ENCODE results near the gene SORL1-AS1.

The SORL1-AS1 gene

GRCh38 chr11:121452609-121453150, at the start of gene SORL1-AS1:
Gene SORL1-AS1 (minus strand): TSS chr11:121452967.
- no peaks in the 10 kb centered on the region for H3K27me3 ChIP-seq
- H3K4me1 ChIP-seq = peaks cover 11% of the 10 kb centered on the region
- peak within 1 kb of the TSS; percentile 98 for H3K4me3 ChIP-seq (ENCODE audit: low read depth, low read length)
- DNase-seq = no peak
- TF ChIP-seq, protein P1, sequence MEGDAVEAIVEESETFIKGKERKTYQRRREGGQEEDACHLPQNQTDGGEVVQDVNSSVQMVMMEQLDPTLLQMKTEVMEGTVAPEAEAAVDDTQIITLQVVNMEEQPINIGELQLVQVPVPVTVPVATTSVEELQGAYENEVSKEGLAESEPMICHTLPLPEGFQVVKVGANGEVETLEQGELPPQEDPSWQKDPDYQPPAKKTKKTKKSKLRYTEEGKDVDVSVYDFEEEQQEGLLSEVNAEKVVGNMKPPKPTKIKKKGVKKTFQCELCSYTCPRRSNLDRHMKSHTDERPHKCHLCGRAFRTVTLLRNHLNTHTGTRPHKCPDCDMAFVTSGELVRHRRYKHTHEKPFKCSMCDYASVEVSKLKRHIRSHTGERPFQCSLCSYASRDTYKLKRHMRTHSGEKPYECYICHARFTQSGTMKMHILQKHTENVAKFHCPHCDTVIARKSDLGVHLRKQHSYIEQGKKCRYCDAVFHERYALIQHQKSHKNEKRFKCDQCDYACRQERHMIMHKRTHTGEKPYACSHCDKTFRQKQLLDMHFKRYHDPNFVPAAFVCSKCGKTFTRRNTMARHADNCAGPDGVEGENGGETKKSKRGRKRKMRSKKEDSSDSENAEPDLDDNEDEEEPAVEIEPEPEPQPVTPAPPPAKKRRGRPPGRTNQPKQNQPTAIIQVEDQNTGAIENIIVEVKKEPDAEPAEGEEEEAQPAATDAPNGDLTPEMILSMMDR (IDR thresholded peaks at IDR 0.05; ENCODE audit: low read depth, low read length) = no peak; the same call in 1 of the 2 replicates
- no peaks in the 10 kb centered on the region for H3K9me3 ChIP-seq
- H3K36me3 ChIP-seq = peaks cover 3% of the 10 kb centered on the region; the same call in 1 of the 2 replicates

- Histone ChIP-seq H3K4me1 (no peaks in the 10 kb centered on the region), H3K27me3 (no peaks in the 10 kb centered on the region), H3K36me3 (no peaks in the 10 kb centered on the region), H3K9me3 (no peaks in the 10 kb centered on the region), H3K4me3 (ENCODE audit: low read depth, low read length) (no peak overlapping the region)
- TF ChIP-seq, protein P1 (IDR thresholded peaks at IDR 0.05; ENCODE audit: low read depth, low read length) = no peak
- no peak for DNase-seq
Measured at GRCh38 chr11:121500717-121501116, 48.0 kb upstream of the SORL1-AS1 start.

GRCh38 chr11:121500275-121500674, 47.5 kb upstream of the SORL1-AS1 start:
- Histone ChIP-seq H3K36me3 (no peaks in the 10 kb centered on the region), H3K4me3 (ENCODE audit: low read depth, low read length) (no peak overlapping the region)
- TF ChIP-seq, protein P1 (IDR thresholded peaks at IDR 0.05; ENCODE audit: low read depth, low read length) = no peak

DNA sequence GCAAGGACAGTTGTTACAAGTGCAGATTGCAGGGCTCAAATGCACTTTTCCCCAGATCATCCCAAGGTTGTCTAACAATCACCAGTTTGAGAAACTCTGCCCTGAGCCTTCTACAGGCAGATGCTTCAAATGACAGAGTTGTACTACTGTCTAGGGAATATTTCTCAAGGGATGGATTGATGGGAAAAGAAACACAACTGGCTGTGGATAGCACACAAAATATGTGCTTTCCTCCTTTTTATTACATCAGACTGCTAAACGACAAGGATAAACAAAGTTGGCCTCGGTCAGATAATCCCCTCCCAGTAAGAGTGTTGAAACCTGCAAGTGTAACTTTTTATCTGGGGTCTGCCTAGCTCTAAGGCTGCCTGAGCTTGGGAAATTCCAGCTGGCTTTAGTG, 46.6 kb upstream of the SORL1-AS1 start:
- Histone ChIP-seq H3K36me3 (no peaks in the 10 kb centered on the region), H3K27me3 (no peaks in the 10 kb centered on the region), H3K4me1 (no peaks in the 10 kb centered on the region), H3K9me3 (no peaks in the 10 kb centered on the region), H3K4me3 (ENCODE audit: low read depth, low read length) (no peak overlapping the region)
- TF ChIP-seq, protein P1 (IDR thresholded peaks at IDR 0.05; ENCODE audit: low read depth, low read length) = no peak
- no peak for DNase-seq

More at GRCh38 chr11:121500275-121500674, 47.5 kb upstream of the SORL1-AS1 start:
- DNase-seq = no peak
- Histone ChIP-seq H3K27me3 (no peaks in the 10 kb centered on the region), H3K9me3 (no peaks in the 10 kb centered on the region), H3K4me1 (no peaks in the 10 kb centered on the region)

DNA sequence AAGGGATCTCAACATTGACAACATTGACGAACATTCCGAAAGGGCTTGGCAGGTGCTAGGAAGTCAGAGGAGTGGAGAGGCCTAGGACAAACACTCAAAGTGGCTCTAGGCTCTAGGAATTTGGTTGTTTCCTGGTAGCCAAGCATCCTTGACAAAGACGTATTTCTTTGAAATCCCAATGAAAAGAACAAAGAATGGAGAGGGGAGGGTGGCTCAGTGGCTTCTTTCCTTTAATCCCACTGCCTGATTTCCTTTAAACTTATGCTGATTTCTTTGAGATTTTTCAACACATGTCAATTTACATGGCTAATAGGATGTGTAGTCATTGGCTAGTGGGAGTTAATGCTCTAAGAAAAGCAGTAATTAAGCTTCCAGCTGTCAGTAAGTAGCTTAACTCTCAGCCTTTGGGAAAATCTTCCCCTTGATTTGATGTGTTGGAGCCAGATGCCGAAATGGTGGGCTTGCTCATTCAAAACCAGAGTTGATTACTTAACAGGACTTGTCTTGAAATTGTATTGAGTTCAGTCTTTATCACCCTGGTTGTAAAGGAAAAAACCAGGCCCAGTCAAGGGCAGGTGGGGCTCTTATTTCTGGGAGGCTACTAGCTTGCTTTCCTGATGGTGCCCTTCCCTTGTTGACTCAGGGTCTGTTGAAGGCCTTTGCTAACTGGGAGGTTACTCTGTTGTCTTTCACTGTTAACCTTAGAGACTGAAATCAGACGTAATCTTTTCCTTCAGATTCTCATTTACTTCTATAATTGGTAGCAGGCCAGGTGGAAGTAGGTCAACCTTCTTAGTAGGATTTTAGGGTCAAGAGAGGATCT, 44.6 kb upstream of the SORL1-AS1 start:
- Histone ChIP-seq H3K4me3 (ENCODE audit: low read depth, low read length) (no peak overlapping the region), H3K9me3 (no peaks in the 10 kb centered on the region), H3K36me3 (no peaks in the 10 kb centered on the region), H3K4me1 (no peaks in the 10 kb centered on the region), H3K27me3 (no peaks in the 10 kb centered on the region)
- DNase-seq = no peak
- TF ChIP-seq, protein P1 (IDR thresholded peaks at IDR 0.05; ENCODE audit: low read depth, low read length) = no peak
